Activated naive CD4-positive, alpha-beta T cell treated with anti-CD3 and anti-CD28 coated beads, Interleukin-2, amount 50 U/mL, for 16 hours (primary cell): Measurements from ENCODE around the gene NF1.
"Not testable (repeated sequence)": the region's sequence is repeated elsewhere in the genome, so short reads cannot be mapped to it uniquely, and the experiment has no call there.

Experiments
- DNase-seq: peaks from one replicate; pipeline ENCODE4 v3.0.0-alpha.2; 2020

The NF1 gene

DNA sequence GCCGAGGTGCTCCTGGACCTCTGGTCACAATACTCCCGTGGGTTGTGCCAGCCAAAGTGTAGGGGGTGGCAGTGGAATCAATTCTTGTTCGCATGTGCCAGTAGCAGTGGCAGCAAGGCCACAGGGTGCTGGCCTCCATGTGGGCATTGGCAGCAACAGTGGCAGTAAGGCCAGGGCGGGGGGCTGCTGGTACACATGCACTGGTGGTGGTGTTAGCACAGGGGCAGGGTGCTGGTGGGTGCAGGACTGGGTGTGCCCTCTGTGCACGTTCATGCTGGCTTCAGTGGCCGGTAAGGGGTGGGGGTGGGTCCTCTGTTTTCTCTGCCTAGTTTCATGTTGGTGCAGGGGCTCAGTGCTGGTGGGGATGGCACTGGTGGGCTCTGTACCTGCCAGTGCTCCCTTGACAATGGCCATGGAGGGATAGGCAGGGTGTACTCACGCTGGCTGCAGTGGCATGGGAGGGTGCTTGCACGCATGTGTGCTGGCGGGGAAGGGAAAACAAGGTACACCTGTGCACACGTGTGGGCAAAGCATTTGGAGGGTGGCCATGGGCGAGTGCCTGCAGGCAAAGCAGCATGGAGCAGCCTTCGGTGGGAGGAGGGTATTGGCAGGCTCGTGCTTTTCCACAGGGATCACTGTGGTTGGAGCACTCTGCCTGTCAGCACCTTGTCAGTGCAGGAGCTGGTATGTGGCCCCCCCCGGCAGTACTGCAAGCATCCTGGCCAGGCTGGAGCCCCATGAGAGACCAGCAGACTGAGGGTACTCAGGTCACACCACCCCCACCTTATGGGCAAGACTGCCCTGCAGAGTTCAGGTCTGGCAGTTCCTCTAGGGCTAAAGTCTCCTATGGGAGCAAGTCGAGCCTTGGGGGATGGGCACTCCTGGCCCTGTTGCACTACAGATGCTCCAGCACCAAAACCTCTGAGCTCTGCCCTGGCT lies 35.8 kb downstream of the NF1 start:
- no peak for DNase-seq

DNA sequence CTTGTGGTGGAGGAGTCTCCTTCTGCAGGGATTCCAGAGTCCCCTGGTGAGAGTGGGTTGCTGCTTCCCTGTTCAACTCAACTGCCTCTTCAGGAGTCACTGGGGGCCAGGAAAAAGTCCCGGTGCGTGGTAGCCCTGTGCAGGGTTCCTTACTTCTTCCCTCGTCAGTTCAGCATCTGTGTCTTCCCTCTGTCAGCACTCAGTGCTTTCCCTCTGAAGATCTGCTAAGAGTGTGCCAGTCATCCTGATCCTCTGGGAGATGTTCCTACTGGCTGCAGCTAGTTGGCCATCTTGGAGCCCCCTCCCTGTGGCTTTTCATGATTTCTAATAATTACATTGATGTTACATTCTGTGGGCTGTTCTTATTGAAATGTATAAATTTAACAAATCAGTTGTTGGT lies 36.5 kb downstream of the NF1 start:
- no peak for DNase-seq

DNA sequence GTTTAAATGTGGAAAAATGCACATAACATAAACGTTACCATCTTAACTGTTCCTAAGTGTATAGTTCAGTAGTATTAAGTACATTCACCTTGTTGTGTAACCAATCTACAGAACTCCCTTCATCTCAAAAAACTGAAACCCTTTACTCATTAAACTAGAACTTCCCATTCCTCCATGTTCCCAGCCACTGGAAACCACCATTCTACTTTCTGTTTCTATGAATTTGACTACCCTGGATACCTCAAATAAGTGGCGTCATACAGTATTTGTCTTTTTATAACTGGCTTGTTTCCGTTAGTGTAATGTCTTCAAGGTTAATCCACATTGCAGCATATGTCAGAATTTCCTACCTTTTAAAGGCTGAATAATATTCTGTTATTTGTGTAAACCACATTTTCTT lies 38.2 kb downstream of the NF1 start:
- DNase-seq = no peak

DNA sequence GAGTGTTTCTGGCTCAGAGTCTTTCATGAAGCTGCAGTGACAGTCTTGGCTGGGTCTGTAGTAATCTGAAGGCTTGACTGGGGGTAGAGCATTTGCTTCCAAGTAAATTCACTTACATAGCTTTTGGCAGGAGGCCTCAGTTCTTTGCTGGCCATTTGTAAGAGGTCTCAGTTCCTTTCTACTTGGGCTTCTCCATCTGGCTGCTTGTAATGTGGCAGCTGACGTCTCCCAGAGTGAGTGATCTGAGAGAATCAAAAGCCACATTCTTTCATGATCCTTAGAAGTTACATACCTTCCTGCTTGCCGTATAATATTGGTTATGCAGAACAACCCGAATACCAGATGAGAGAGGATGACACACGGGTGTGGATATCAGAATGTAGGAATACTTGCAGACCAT lies 39.8 kb downstream of the NF1 start:
- no peak for DNase-seq

DNA sequence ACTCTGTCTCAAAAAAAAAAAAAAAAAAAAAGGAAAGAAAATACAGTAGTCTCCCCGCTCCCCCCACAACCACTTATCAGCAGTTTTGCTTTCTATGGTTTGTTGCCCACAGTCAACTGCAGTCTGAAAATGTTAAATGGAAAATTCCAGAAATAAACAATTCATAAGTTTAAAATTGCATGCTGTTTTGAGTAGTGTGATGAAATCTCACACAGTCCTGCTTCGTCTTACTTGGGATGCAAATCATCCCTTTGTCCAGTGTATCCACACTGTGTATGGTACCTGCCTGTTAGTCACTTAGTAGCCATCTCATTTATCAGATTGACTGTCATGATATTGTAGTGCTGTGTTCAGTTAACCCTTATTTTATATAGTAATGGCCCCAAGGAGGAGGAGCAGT lies 41.5 kb downstream of the NF1 start:
- DNase-seq = no peak

DNA sequence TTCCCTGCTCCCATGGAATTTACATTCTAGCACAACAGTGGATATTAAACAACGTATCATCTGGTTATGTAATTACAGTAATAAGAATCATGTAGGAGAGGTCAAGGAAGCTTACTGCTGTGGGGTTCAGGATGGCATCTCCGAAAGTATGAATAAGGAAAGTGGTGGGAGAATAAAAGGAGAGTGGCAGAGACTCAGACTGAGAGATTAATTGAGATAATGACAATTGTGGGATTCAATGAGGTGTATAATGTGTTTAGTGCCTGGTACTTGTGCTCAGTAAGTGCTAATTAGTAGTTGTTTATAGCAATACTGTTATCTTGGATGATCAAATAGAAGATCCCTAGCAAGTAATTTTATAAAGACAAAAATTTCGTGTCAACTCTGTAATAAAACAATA lies 45.3 kb downstream of the NF1 start:
- DNase-seq = no peak

DNA sequence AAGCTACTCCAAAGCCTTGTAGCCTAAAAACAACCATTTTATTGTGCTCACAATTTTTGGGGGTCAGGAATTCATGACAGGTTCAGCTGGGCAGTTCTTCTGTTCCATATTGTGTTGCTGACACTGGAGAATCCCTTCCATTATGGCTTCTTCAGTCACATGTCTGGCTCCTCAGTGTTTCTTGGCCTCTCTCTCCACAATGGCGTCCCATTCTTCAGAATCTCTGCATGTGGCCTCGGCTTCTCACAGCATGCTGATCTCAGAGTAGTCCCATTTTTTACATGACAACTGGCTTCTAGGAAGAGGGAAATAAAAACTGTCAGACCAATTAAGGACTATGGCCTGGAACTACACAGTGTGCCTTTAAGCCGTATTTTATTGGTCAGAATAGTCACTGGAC lies 49.7 kb downstream of the NF1 start:
- DNase-seq = no peak

DNA sequence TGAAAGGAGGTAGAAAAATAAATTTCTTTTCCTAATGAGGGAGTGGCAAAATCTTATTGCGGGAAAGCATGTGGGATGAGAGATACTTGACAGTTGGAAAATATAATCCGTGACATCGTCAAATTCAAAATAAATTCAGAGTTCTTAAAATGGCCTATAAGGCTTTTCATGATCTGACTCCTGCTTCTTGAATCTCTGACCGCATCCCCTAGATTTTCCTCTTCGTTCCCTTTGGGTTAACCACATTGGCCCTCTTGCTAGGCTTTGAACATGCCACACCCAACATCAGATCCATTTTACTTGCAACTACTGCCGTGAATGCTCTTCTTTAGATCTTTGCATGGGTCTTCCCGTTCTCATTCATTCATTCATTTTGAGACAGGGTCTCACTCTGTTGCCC lies 50.1 kb downstream of the NF1 start:
- DNase-seq = no peak

DNA sequence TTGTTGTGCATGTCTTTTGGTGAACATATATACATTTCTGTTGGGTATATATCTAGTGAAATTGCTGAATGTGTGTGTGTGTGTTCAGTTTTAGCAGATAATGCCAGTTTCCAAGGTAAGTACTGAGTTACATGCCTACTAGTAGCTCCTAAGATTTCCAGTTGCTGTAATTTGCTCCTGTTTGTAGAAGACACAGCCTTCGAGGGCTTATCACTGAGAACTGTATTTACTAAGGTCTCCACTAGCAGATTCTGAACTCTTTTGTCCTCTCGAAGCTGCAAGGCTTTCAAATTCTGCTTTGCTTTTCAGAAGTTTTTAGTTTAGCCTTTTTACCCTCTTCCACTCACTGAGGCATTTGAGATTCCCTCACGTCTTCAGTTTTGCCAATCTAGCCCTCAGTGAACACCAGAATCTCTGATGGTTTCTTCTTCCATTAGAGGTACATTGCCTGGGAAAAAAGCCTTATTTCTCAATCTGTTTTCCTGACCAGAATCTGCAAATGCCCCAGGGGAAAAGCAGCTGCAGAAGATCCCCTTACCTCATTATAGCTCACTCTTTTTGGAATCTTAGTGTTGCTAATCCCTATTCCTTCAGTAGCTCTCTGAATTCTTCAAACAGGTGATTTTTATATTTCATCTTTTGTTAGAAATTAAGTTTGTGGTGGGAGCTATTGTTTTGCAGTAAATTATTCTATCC lies 52.9 kb downstream of the NF1 start:
- DNase-seq = no peak

DNA sequence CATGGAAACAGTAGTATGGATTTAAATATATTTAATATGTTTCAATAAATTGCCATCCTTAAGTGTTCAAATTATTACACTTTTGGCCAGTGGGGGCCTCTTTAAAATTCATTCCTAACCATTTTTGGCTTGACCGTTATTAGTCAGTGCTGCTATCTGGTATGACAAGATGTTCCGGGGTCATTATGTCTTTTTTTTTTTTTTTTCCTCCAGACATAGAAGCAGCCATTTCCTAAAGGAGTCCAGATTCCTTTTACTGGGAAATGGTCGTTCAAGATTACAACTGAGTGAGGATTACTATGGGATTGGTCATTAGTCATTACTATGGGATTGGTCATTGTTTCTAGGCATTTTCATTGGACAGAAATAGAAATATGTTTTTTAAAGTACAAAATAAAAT lies 53.4 kb downstream of the NF1 start:
- no peak for DNase-seq

DNA sequence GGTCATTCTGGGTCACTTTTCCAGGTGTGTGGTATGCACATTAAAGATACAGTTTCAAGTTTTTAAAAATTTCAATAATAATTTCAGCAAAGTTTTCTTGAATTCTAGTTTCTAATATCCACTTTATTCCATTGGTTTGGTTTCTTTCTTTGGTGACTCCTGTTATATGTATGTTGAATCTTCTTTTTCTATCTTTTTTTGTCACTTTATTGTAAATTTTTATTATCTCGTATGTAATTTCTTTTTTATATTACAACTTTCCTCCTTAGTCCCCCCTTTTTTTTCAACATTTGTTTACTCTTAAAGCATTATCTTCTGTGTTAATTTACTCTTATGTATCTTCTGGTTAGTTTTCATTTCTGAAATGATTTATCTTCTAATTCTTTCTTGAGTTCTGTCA lies 57.5 kb downstream of the NF1 start:
- no peak for DNase-seq

DNA sequence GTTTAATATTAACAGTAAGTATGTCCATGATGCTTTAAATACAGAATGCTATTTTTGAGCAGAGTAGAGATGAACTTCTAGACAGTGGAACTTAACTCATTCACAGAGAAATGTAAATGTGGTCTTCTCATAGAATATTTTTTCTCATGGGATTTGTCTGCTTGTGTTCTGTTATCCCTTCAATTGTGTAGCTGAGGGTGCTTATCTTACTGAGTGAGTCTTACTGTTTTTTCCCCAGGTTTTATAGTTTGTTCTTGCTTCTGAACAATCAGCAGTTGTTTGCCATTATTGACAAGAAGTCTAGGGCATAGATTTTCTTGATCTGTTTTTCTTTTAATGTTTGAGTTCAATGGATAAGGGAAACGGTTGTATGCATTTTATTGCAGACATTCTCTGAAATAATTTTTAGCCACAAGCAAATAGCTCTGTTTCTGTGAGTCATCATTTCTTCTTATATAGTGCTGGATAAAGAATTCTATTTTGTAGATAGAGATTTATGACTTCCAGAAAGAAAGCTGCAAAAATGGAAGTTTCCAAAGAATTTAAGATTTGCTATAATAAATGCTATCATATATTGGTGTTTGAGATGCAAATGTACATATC lies 60.5 kb downstream of the NF1 start:
- no peak for DNase-seq

DNA sequence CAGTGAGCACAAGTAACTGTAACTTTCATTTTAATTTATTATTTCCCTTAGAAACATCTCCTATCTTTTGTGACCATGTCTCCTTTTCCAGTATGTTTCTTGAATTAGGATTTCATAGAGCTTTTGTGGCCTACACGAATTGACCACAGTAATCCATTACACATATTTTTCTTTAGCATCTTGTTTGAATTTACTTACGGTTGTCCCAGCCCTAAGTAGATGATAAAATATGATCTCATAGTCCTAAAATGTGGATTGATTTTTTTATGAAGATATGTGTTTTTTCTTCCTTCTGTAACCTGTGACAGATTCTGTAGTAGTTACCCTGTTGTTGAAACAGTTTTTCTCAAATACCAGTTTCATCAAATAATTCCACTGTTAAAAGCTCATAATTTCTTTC lies 61.5 kb downstream of the NF1 start:
- DNase-seq = no peak

DNA sequence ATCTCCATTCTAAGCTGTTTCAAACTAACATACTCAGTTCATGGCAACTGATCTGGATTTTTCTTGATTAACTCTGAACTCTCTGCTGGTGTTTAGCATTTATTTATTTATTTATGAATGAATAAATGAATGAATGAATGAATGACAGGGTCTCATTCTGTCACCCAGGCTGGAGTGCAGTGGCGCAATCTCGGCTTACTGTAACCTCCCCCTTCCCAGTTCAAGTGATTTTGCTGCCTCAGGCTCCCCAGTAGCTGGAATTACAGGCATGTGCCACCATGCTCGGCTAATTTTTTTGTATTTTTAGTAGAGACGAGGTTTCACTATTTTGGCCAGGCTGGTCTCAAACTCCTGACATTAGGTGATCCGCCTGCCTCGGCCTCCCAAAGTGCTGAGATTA lies 62.1 kb downstream of the NF1 start:
- not testable (repeated sequence) for DNase-seq

DNA sequence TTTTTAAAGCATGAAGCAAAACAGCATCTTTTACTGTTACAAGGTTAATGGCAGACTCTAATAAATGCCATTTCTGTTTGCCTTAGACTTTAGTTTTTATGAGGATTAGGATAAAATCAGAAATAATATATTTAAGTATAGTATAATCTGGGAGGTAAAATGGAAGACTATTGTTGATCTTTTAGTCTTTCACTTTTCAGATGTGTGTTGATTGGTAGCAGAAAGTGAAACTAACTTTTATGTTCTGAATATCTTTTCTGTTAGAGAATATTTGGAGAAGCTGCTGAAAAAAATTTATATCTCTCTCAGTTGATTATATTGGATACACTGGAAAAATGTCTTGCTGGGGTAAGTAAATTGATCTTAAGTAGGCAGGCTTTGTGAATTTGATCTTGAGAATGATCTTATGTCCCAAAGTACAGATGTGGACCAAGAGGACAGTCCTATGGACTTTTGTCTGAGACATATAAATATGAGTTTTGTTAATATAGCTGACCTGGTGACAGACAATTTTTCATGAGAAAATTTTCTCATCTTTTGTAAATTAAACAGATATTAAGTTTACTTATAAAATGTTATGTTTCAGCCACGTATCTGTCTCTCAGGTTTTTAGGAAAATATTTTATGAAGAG lies 64.1 kb downstream of the NF1 start:
- no peak for DNase-seq

DNA sequence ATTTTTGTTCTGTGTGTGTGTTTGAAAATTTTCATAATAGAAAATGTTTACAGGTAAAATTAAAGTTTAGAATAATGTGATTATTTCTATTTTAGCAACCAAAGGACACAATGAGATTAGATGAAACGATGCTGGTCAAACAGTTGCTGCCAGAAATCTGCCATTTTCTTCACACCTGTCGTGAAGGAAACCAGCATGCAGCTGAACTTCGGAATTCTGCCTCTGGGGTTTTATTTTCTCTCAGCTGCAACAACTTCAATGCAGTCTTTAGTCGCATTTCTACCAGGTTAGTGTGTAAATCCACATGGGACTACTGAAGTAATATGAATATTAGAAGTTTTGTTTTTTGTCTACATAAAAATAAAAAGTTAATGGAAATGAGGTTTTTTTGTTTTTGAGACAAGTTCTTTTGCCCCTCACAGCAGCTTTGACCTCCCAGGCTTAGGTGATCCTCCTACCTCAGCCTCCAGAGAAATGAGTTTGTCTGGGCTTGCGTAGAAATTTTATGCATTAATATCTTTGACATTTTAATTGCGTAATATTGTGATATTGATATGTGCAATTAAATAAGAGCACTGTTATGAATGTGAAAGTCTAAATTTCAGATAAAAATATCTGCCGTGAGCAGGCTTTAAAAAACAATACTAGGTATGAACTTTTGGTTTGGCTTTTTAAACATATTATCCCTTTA lies 68.5 kb downstream of the NF1 start:
- DNase-seq = no peak

DNA sequence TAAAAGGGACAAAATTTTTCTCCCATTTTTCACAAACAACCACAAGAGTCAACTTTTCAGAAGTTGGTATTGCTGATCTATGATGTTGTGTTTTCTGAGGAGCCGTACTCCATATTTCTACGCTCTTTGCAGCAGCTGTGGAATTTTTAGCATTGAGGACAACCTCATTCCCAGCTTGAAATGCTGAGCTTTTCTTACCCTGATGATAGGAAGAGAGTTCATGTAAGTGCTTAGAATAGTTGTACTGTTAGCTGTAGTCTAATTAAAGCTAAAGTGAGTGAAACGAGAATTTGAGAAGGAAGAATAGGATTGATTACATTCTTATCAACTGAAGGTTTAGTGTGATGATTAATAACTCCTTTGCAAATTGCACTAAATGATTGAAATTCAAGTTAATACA lies 72.3 kb downstream of the NF1 start:
- no peak for DNase-seq

DNA sequence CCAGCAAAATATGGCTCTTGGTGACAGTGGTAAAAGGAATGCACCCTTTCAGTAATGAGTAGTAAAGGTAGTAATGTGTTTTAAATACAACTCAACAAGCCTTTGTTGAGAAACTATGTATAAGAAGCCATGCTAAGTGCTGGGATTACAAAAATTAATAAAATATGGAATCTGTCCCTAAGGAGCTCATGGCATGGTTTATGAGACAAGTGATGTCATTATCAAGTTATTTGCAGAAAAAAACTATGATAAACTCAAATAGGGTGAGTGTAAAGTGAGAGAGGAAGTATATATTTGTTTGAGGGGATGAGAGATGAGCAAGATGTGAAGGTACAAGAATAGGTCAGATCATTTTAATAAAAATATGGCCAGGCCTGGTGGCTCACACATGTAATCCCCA lies 76.9 kb downstream of the NF1 start:
- no peak for DNase-seq

DNA sequence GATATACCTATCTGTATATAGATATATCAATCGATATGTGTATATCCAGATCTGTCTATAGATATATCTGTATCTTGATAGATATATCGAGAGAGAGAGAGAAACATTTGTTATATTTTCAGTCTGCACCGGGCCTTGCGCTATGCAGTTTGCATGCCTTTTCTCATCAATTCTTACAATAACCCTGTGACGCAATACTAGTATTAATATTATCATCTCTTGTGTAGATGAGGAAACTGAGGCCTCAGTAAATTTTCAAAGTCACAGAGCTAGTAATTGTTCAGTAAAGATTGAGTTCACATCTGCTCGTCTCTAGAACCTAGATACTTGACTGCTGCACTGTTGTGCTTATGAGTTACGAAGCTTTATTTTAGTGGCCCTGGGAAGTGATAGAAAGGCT lies 77.6 kb downstream of the NF1 start:
- no peak for DNase-seq

DNA sequence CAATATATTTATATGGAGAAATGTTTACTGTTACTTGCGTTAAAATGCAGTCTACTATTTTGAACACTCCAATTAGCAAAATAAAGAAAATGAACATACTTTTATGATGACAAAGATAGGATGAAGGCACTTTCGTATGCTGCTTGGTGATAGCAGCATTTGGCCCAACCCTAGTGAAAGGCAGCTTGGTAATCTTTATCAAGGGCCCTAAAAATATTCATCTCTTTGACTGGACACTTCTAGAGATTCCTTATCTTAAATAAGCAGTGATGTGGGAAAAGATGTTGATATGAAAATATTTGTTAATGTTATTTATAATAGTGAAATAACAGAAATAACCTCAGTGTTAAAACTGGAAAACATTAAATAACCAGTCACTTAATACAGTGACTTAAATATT lies 79.4 kb downstream of the NF1 start:
- no peak for DNase-seq

DNA sequence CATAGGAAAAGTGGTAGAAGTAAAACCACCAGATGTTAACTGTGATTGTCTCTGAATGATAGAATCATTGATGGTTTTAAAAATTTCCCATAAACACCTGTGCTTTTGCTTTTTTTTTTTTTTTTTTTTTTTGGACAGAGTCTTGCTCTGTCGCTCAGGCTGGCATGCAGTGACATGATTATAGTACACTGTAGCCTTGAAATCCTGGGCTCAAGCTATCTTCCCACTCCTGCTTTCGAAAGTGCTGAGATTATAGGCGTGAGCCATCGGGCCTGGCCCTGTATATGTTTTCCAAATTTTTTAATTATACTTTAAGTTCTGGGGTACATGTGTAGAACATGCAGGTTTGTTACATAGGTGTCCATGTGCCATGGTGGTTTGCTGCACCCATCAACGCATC lies 80.5 kb downstream of the NF1 start:
- no peak for DNase-seq

DNA sequence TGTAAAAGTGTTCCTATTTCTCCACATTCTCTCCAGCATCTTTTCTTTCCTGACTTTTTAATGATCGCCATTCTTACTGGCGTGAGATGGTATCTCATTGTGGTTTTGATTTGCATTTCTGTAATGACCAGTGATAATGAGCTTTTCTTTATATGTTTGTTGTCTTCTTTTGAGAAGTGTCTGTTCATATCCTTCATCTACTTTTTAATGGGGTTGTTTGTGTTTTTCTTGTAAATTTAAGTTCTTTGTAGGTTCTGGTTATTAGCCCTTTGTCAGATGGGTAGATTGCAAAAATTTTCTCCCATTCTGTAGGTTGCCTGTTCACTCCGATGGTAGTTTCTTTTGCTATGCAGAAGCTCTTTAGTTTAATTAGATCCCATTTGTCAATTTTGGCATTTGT lies 81.4 kb downstream of the NF1 start:
- DNase-seq = not testable (repeated sequence)

DNA sequence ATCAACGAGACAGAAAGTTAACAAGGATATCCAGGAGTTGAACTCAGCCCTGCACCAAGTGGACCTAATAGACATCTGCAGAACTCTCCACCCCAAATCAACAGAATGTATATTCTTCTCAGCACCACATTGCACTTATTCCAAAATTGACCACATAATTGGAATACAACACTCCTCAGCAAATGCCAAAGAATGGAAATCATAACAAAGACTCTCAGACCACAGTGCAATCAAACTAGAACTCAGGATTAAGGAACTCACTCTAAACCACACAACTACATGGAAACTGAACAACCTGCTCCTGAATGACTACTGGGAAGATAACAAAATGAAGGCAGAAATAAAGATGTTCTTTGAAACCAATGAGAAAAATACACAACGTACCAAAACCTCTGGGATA lies 84.2 kb downstream of the NF1 start:
- DNase-seq = not testable (repeated sequence)
